ENCODE results near the gene CARD11. TPM values are rescaled to one million over a fixed set of nuclear protein-coding genes. Genes with fewer than 3 reads are reported as not detected.

CARD11 gene
- total and polyA plus RNA-seq, 2 donors (not counting 1 experiment from before 2014, with no cell fraction given): 129 to 135 TPM

GRCh38 chr7:3075441-3075840, 31.8 kb upstream of the CARD11 start:
- Histone ChIP-seq H4K20me1 (ENCODE audit: control insufficient read depth, insufficient read depth, low read length, poor library complexity, severe bottlenecking) (no peaks in the 10 kb centered on the region), H3K79me2 (ENCODE audit: control insufficient read depth, insufficient read depth, low read length) (no peaks in the 10 kb centered on the region), H3K27ac (ENCODE audit: low read length in 2 of 2) (no peak overlapping the region), H3K9me3 (ENCODE audit: control extremely low read depth in 1 of 3, control insufficient read depth in 2 of 3, insufficient read depth in 1 of 3, low read length in 2 of 3) (peaks cover 0 to 14% (median 10%) of the 10 kb centered on the region in 3 donors), H2AFZ (ENCODE audit: insufficient read depth, low read depth, low read length, poor library complexity, severe bottlenecking) (no peak overlapping the region), H3K9ac (ENCODE audit: low read length) (no peak overlapping the region), H3K4me1 (ENCODE audit: control insufficient read depth in 2 of 2, insufficient read depth in 2 of 2, low read length in 2 of 2) (peaks cover 8 to 15% of the 10 kb centered on the region in 2 donors), H3K4me3 (ENCODE audit: control extremely low read depth in 1 of 5, extremely low read depth in 1 of 5, insufficient read depth in 1 of 5, low read depth in 2 of 5, low read length in 4 of 5) (no peak overlapping the region), H3K36me3 (replicated peaks in 1 of 2; ENCODE audit: control extremely low read depth in 1 of 2, control insufficient read depth in 1 of 2, extremely low read depth in 1 of 2, insufficient read depth in 2 of 2, low read length in 1 of 2) (no peaks in the 10 kb centered on the region), H3K27me3 (replicated peaks in 1 of 4; ENCODE audit: control extremely low read depth in 1 of 4, control insufficient read depth in 3 of 4, insufficient read depth in 4 of 4, low read length in 3 of 4) (no peaks in the 10 kb centered on the region), H3K4me2 (replicated peaks; ENCODE audit: low read depth, low read length, poor library complexity, severe bottlenecking) (no peak overlapping the region)
- Mint-ChIP-seq H3K9me3 (ENCODE audit: insufficient read depth) (peaks cover 7% of the 10 kb centered on the region), H3K4me3 (no peak overlapping the region), H3K27ac (no peak overlapping the region), H3K4me1 (peaks cover 10% of the 10 kb centered on the region), H3K27me3 (peaks cover 3% of the 10 kb centered on the region)
- ChIA-PET POLR2A (no interaction called here), CTCF (interaction anchor here (1.3 to 2.0 kb wide), 2 partner anchors 9 to 15 kb away, joined by 3 to 7 read pairs; no protein-coding TSS in a partner anchor)
- DNase-seq (no peak), ATAC-seq (ENCODE audit: low read depth) (no peak)
- intact Hi-C loops (cut with micrococcal nuclease): no loop called here
- TF ChIP-seq EZH2 (IDR thresholded peaks at IDR 0.05; ENCODE audit: borderline replicate concordance, insufficient read depth, low read depth, low read length, poor library complexity, severe bottlenecking): no peak
- TF ChIP-seq, protein P1, sequence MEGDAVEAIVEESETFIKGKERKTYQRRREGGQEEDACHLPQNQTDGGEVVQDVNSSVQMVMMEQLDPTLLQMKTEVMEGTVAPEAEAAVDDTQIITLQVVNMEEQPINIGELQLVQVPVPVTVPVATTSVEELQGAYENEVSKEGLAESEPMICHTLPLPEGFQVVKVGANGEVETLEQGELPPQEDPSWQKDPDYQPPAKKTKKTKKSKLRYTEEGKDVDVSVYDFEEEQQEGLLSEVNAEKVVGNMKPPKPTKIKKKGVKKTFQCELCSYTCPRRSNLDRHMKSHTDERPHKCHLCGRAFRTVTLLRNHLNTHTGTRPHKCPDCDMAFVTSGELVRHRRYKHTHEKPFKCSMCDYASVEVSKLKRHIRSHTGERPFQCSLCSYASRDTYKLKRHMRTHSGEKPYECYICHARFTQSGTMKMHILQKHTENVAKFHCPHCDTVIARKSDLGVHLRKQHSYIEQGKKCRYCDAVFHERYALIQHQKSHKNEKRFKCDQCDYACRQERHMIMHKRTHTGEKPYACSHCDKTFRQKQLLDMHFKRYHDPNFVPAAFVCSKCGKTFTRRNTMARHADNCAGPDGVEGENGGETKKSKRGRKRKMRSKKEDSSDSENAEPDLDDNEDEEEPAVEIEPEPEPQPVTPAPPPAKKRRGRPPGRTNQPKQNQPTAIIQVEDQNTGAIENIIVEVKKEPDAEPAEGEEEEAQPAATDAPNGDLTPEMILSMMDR (IDR thresholded peaks at IDR 0.05): no peak
- WGBS (ENCODE audit: insufficient coverage): 94% methylated on average over 2 of the region's 4 CpGs

- intact Hi-C loops (cut with micrococcal nuclease): no loop called here
Measured at GRCh38 chr7:3074459-3074821, 30.8 kb upstream of the CARD11 start.

More at GRCh38 chr7:3074459-3074821, 30.8 kb upstream of the CARD11 start:
- ChIA-PET POLR2A (no interaction called here), CTCF (interaction anchor here (1.0 to 1.3 kb wide), 4 partner anchors 8 to 209 kb away, joined by 3 read pairs; no protein-coding TSS in a partner anchor)
- TF ChIP-seq EZH2 (IDR thresholded peaks at IDR 0.05; ENCODE audit: borderline replicate concordance, insufficient read depth, low read depth, low read length, poor library complexity, severe bottlenecking): no peak
- TF ChIP-seq, protein P1 (IDR thresholded peaks at IDR 0.05): no peak
- Histone ChIP-seq H3K27ac (ENCODE audit: low read length in 2 of 2) (no peak overlapping the region), H3K4me3 (ENCODE audit: control extremely low read depth in 1 of 5, extremely low read depth in 1 of 5, insufficient read depth in 1 of 5, low read depth in 2 of 5, low read length in 4 of 5) (no peak overlapping the region), H3K9ac (ENCODE audit: low read length) (no peak overlapping the region), H3K4me1 (ENCODE audit: control insufficient read depth in 2 of 2, insufficient read depth in 2 of 2, low read length in 2 of 2) (peaks cover 14 to 21% of the 10 kb centered on the region in 2 donors), H3K9me3 (ENCODE audit: control extremely low read depth in 1 of 3, control insufficient read depth in 2 of 3, insufficient read depth in 1 of 3, low read length in 2 of 3) (peaks cover 0 to 12% (median 12%) of the 10 kb centered on the region in 3 donors), H3K79me2 (ENCODE audit: control insufficient read depth, insufficient read depth, low read length) (no peaks in the 10 kb centered on the region), H4K20me1 (ENCODE audit: control insufficient read depth, insufficient read depth, low read length, poor library complexity, severe bottlenecking) (no peaks in the 10 kb centered on the region), H3K27me3 (replicated peaks in 1 of 4; ENCODE audit: control extremely low read depth in 1 of 4, control insufficient read depth in 3 of 4, insufficient read depth in 4 of 4, low read length in 3 of 4) (no peaks in the 10 kb centered on the region), H3K36me3 (replicated peaks in 1 of 2; ENCODE audit: control extremely low read depth in 1 of 2, control insufficient read depth in 1 of 2, extremely low read depth in 1 of 2, insufficient read depth in 2 of 2, low read length in 1 of 2) (no peaks in the 10 kb centered on the region), H3K4me2 (replicated peaks; ENCODE audit: low read depth, low read length, poor library complexity, severe bottlenecking) (no peak overlapping the region), H2AFZ (ENCODE audit: insufficient read depth, low read depth, low read length, poor library complexity, severe bottlenecking) (no peak overlapping the region)
- H3K27me3 Mint-ChIP-seq: peaks cover 3% of the 10 kb centered on the region
- H3K9me3 Mint-ChIP-seq (ENCODE audit: insufficient read depth): peaks cover 7% of the 10 kb centered on the region
- no peak overlapping the region for H3K27ac Mint-ChIP-seq
- 100% methylated on average over 1 of the region's 4 CpGs for WGBS (ENCODE audit: insufficient coverage)
- DNase-seq (no peak), ATAC-seq (ENCODE audit: low read depth) (no peak)
- H3K4me1 Mint-ChIP-seq: peaks cover 18% of the 10 kb centered on the region
- no peak overlapping the region for H3K4me3 Mint-ChIP-seq
